ENCODE data around the gene MCC. TPM values are rescaled to one million over a fixed set of nuclear protein-coding genes. Genes with fewer than 3 reads are reported as not detected.

Gene MCC
- total RNA-seq, 1 donor from 2014 or later, result 2.5 TPM

DNA sequence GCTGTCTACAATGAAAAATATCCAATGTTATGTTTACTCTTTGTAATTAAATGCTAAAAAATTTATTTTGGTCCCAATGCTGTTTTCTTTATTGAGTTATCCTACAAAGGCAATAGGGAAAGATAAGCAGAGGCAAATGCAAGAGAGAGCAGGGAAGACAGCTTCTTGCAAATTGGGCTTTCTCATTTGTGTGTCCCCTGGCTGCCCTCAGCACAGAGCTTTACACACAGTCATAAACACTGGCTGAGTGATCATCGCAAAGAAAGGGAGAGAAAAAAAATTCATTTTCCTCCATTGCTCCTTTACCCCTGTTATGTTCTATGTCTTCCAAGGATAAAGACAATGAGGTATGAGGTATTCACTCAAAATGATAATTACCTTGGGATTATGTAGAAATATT lies 51.1 kb downstream of the MCC start:
- H3K4me3 Mint-ChIP-seq, result no peak overlapping the region
- Histone ChIP-seq H3K27ac (no peak overlapping the region), H3K9ac (no peak overlapping the region), H3K9me3 (ENCODE audit: low read depth) (no peaks in the 10 kb centered on the region), H2AFZ (replicated peaks) (no peak overlapping the region), H3K4me2 (no peak overlapping the region), H3K4me3 (no peak overlapping the region), H3K27me3 (no peaks in the 10 kb centered on the region), H3K79me2 (ENCODE audit: low read depth) (no peaks in the 10 kb centered on the region), H3K4me1 (no peaks in the 10 kb centered on the region), H3K36me3 (no peaks in the 10 kb centered on the region), H3F3A (ENCODE audit: low read depth) (no peaks in the 10 kb centered on the region), H4K20me1 (ENCODE audit: low read depth) (no peaks in the 10 kb centered on the region)
- peaks cover 4% of the 10 kb centered on the region for H3K27me3 Mint-ChIP-seq (ENCODE audit: insufficient read depth, low read depth)
- no peaks in the 10 kb centered on the region for H3K36me3 Mint-ChIP-seq
- TF ChIP-seq EZH2 (IDR thresholded peaks at IDR 0.05) (no peak), EZH2phosphoT487 (IDR thresholded peaks at IDR 0.05) (no peak)
- TF ChIP-seq, protein P1, sequence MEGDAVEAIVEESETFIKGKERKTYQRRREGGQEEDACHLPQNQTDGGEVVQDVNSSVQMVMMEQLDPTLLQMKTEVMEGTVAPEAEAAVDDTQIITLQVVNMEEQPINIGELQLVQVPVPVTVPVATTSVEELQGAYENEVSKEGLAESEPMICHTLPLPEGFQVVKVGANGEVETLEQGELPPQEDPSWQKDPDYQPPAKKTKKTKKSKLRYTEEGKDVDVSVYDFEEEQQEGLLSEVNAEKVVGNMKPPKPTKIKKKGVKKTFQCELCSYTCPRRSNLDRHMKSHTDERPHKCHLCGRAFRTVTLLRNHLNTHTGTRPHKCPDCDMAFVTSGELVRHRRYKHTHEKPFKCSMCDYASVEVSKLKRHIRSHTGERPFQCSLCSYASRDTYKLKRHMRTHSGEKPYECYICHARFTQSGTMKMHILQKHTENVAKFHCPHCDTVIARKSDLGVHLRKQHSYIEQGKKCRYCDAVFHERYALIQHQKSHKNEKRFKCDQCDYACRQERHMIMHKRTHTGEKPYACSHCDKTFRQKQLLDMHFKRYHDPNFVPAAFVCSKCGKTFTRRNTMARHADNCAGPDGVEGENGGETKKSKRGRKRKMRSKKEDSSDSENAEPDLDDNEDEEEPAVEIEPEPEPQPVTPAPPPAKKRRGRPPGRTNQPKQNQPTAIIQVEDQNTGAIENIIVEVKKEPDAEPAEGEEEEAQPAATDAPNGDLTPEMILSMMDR (IDR thresholded peaks at IDR 0.05), result no peak
- no peaks in the 10 kb centered on the region for H3K9me3 Mint-ChIP-seq
- no peaks in the 10 kb centered on the region for H3K4me1 Mint-ChIP-seq
- DNase-seq (ENCODE audit: low spot score), result no peak
- no peak overlapping the region for H3K27ac Mint-ChIP-seq

DNA sequence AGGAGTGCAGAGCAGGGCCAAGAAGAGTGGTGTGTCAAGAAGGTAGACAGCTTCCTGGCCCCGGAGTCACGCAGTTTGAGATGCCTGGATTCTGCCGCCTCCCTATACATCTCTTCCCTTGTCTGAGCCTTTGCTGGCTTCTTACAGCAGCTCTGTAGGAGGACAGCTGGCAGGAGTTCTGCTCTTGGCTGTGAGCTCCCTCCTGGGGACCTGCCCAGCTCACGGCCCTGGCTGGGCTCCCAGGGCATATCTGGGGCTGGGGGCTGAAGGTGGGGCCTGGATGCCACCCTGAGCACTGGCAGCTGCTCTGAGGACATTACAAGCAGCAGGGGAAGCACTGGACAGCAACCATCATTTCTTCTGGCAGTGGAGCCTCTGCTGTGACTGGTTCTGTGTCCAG lies 52.7 kb downstream of the MCC start:
- TF ChIP-seq EZH2phosphoT487 (IDR thresholded peaks at IDR 0.05) (no peak), EZH2 (IDR thresholded peaks at IDR 0.05) (no peak)
- TF ChIP-seq, protein P1 (IDR thresholded peaks at IDR 0.05), result no peak
- H3K36me3 Mint-ChIP-seq, result no peaks in the 10 kb centered on the region
- H2AFZ ChIP-seq (replicated peaks), result no peak overlapping the region

DNA sequence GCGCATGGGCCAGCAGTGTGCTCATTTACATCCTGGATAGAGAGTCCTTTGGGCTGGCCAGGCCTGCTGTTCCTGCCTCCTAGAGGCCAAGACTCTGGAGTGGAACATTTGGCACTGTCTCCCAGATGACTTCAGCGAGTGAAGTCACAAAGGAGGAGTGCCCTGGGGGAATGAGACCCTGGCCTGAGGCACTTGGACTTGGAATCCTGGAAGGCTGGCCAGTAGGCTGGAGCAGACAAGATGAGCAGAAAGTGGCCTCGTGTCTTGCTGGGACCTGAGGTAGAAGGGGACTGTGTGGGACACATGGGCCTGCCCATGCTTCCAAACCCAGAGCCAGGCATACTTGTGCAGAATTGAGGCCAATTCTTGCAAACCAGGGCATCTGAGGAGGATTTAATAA lies 53.4 kb downstream of the MCC start, which contains the start of gene TSSK1B:
Gene TSSK1B (minus strand): TSS at position 101 of the 400 bp plus-strand sequence. CDS start 150 bp downstream, outside the sequence.
- no peaks in the 10 kb centered on the region for H3K4me1 ChIP-seq
- no peak within 1 kb of the TSS for H3K4me2 ChIP-seq
- H3F3A ChIP-seq (ENCODE audit: low read depth), result no peaks in the 10 kb centered on the region
- no peaks in the 10 kb centered on the region for H3K9me3 ChIP-seq (ENCODE audit: low read depth)
- no peaks in the 10 kb centered on the region for H4K20me1 ChIP-seq (ENCODE audit: low read depth)
- Mint-ChIP-seq H3K9me3 (no peaks in the 10 kb centered on the region), H3K4me3 (no peak within 1 kb of the TSS), H3K4me1 (no peaks in the 10 kb centered on the region), H3K36me3 (no peaks in the 10 kb centered on the region), H3K27ac (no peak within 1 kb of the TSS), H3K27me3 (ENCODE audit: insufficient read depth, low read depth) (peaks cover 4% of the 10 kb centered on the region)
- no peaks in the 10 kb centered on the region for H3K27me3 ChIP-seq
- no peak within 1 kb of the TSS for H2AFZ ChIP-seq (replicated peaks)
- DNase-seq (ENCODE audit: low spot score), result no peak
- TF ChIP-seq EZH2 (IDR thresholded peaks at IDR 0.05), result no peak
- TF ChIP-seq, protein P1 (IDR thresholded peaks at IDR 0.05), result no peak
- no peak for TF ChIP-seq EZH2phosphoT487 (IDR thresholded peaks at IDR 0.05)
- no peaks in the 10 kb centered on the region for H3K79me2 ChIP-seq (ENCODE audit: low read depth)
- H3K9ac ChIP-seq, result no peak within 1 kb of the TSS
- H3K4me3 ChIP-seq, result no peak within 1 kb of the TSS
- no peaks in the 10 kb centered on the region for H3K36me3 ChIP-seq
- no peak within 1 kb of the TSS for H3K27ac ChIP-seq

More for the DNA sequence above, 52.7 kb downstream of the MCC start:
- H3K27me3 Mint-ChIP-seq (ENCODE audit: insufficient read depth, low read depth), result peaks cover 4% of the 10 kb centered on the region
- Histone ChIP-seq H3F3A (ENCODE audit: low read depth) (no peaks in the 10 kb centered on the region), H3K9ac (no peak overlapping the region), H3K9me3 (ENCODE audit: low read depth) (no peaks in the 10 kb centered on the region), H3K79me2 (ENCODE audit: low read depth) (no peaks in the 10 kb centered on the region), H4K20me1 (ENCODE audit: low read depth) (no peaks in the 10 kb centered on the region), H3K4me2 (no peak overlapping the region), H3K4me3 (no peak overlapping the region), H3K36me3 (no peaks in the 10 kb centered on the region), H3K4me1 (no peaks in the 10 kb centered on the region), H3K27me3 (no peaks in the 10 kb centered on the region), H3K27ac (no peak overlapping the region)
- H3K9me3 Mint-ChIP-seq, result no peaks in the 10 kb centered on the region
- no peak overlapping the region for H3K27ac Mint-ChIP-seq
- no peaks in the 10 kb centered on the region for H3K4me1 Mint-ChIP-seq
- DNase-seq (ENCODE audit: low spot score), result no peak
- no peak overlapping the region for H3K4me3 Mint-ChIP-seq
